GM12878 (cell line): Measurements from ENCODE around the gene LGI2. TPM values are rescaled to one million over a fixed set of nuclear protein-coding genes. Genes with fewer than 3 reads are reported as not detected.
"Not testable (repeated sequence)": the region's sequence is repeated elsewhere in the genome, so short reads cannot be mapped to it uniquely, and the experiment has no call there.

ENCODE experiments used
- ATAC-seq: fragments of 200-7000 bp; cut with Tn5 transposase; 3 replicates; pipeline ENCODE4 v1.9.1; 2020; ENCODE audit warnings: mild to moderate bottlenecking, moderate library complexity
- BruUV-seq: library from RNA; stranded (reverse); fragments of 400-500 nt; replicated peaks from 2 replicates; lab custom pipeline; 2021; lab: Mats Ljungman, UMichigan
- CTCF ChIA-PET: fragments of 300-600 bp; sonication (Branson Sonifier 250); formaldehyde crosslinking; extraction: SDS; loops from one replicate; lab custom pipeline; 2021; ENCODE audit warnings: inconsistent platforms; lab: Yijun Ruan, JAX
- POLR2A ChIA-PET: fragments of 350-600 bp; formaldehyde crosslinking; extraction: SDS; loops from one replicate; lab custom pipeline; 2021; ENCODE audit warnings: inconsistent platforms; lab: Charles Lee
- RAD21 ChIA-PET: fragments of 300-600 bp; sonication (Branson Sonifier 250); formaldehyde crosslinking; loops from one replicate; lab custom pipeline; 2023; ENCODE audit warnings: antibody characterized with exemption; ENCODE audit not compliant: unreplicated experiment; lab: Charles Lee
- SMC1A ChIA-PET: fragments of 300-600 bp; sonication (Branson Sonifier 250); formaldehyde crosslinking; loops from one replicate; lab custom pipeline; 2023; ENCODE audit not compliant: unreplicated experiment, uncharacterized antibody; lab: Charles Lee
- DNase-seq: peaks from one replicate; pipeline ENCODE4 v3.0.0-alpha.2; 2011; ENCODE audit warnings: low read depth, low spot score
- FAIRE-seq: peaks from 3 replicates; lab custom pipeline; 2011; peaks lifted over from hg19 to GRCh38; lab: Jason Lieb, UNC
- H2AFZ ChIP-seq: 2 replicates; pipeline ENCODE4 v1.6.0; 2011; ENCODE audit warnings: low read depth, low read length, control low read depth; ENCODE audit not compliant: control insufficient read depth
- H3K27ac ChIP-seq: 2 replicates; pipeline ENCODE4 v1.5.1; 2011; ENCODE audit warnings: control low read depth; ENCODE audit not compliant: control insufficient read depth, insufficient read depth
- H3K27me3 ChIP-seq, 2 experiments: replicated peaks in 1 of 2; 2 replicates each; pipeline versions ENCODE4 v1.6.0 to v1.6.1; 2011; ENCODE audit warnings: low read length in 1 of 2; ENCODE audit not compliant: control insufficient read depth in 2 of 2, insufficient read depth in 2 of 2
- H3K36me3 ChIP-seq, 2 experiments: 2 replicates each; pipeline ENCODE4 v1.5.1; 2011; ENCODE audit warnings: low read length in 1 of 2; ENCODE audit not compliant: control insufficient read depth in 2 of 2, insufficient read depth in 2 of 2
- H3K4me1 ChIP-seq: 2 replicates; pipeline ENCODE4 v1.6.1; 2011; ENCODE audit warnings: mild to moderate bottlenecking, low read length, moderate library complexity, mixed read lengths; ENCODE audit not compliant: control insufficient read depth, insufficient read depth
- H3K4me2 ChIP-seq: 2 replicates; pipeline ENCODE4 v1.6.0; 2011; ENCODE audit warnings: control low read depth; ENCODE audit not compliant: control insufficient read depth, insufficient read depth
- H3K4me3 ChIP-seq: fragments of 200-600 bp; sonication (generic); 2 replicates; pipeline ENCODE4 v1.5.1; 2016
- H3K79me2 ChIP-seq: 2 replicates; pipeline ENCODE4 v1.6.0; 2011; ENCODE audit warnings: low read length; ENCODE audit not compliant: control insufficient read depth, insufficient read depth
- H3K9ac ChIP-seq: 2 replicates; pipeline ENCODE4 v1.8.0; 2011; ENCODE audit warnings: low read length, control low read depth, mixed read lengths; ENCODE audit not compliant: control insufficient read depth, insufficient read depth
- H3K9me3 ChIP-seq: replicated peaks from 3 replicates; pipeline ENCODE4 v1.5.1; 2011; ENCODE audit warnings: mild to moderate bottlenecking, low read length; ENCODE audit not compliant: control insufficient read depth, insufficient read depth
- H4K20me1 ChIP-seq: 2 replicates; pipeline ENCODE4 v1.6.0; 2011; ENCODE audit not compliant: control insufficient read depth, insufficient read depth
- EGR1 ChIP-seq, 2 experiments: IDR thresholded peaks; 1 replicate in 1 of 2; 2 replicates in 1 of 2; pipeline ENCODE4 v1.6.1; 2011 to 2012; ENCODE audit warnings: low read depth in 2 of 2, low read length in 2 of 2, borderline replicate concordance in 1 of 2, mild to moderate bottlenecking in 1 of 2, moderate library complexity in 1 of 2
- FOS ChIP-seq: IDR thresholded peaks from 3 replicates; pipeline ENCODE4 v1.6.1; 2011; ENCODE audit warnings: borderline replicate concordance; ENCODE audit not compliant: insufficient read length; ENCODE audit errors: extremely low read depth
- FOXM1 ChIP-seq: IDR thresholded peaks from 2 replicates; pipeline ENCODE4 v1.6.1; 2012; ENCODE audit warnings: low read depth, mild to moderate bottlenecking, inconsistent platforms, low read length, moderate library complexity
- IRF4 ChIP-seq: IDR thresholded peaks from 2 replicates; pipeline ENCODE4 v1.6.1; 2011; ENCODE audit warnings: low read depth, low read length
- JUNB ChIP-seq: IDR thresholded peaks from 2 replicates; pipeline ENCODE4 v1.6.1; 2016; ENCODE audit warnings: antibody characterized with exemption, mild to moderate bottlenecking
- MTA2 ChIP-seq: fragments of 450-650 bp; IDR thresholded peaks from 2 replicates; pipeline ENCODE4 v1.6.1; 2016; ENCODE audit warnings: low read depth, mild to moderate bottlenecking, moderate library complexity
- POLR2A ChIP-seq: IDR thresholded peaks from 2 replicates; pipeline ENCODE4 v1.6.1; 2011; ENCODE audit warnings: low read depth, mild to moderate bottlenecking, low read length
- WGBS: methylation state at CpG from one replicate; pipeline ENCODE4 v1.1.6; 2016; ENCODE audit warnings: low lambda C conversion rate; ENCODE audit not compliant: insufficient replicate concordance, insufficient coverage; ENCODE audit errors: missing lambda C conversion rate; 5-methylcytosine and 5-hydroxymethylcytosine counted together
- in situ Hi-C: fragments of 300-500 bp; cut with MboI; formaldehyde crosslinking; loops from 9 replicates; pipeline ENCODE4 v1.14.3; 2018; ENCODE audit warnings: mixed read lengths
- intact Hi-C: fragments of 100-400 bp; cut with micrococcal nuclease; formaldehyde crosslinking; loops from one replicate; pipeline ENCODE4 v1.14.2; 2022; ENCODE audit not compliant: unreplicated experiment
- polyA plus RNA-seq, 11 experiments: library from polyadenylated mRNA; depleted of rRNA in 4 of 11; unstranded in 6 of 11; stranded (reverse) in 5 of 11; fragments of >200 nt; fragmentation: Nextera tagmentation in 4 of 11; fragmentation: Illumina TruSeq in 1 of 11; extraction: Ambion mirVana in 4 of 11; extraction: Trizol in 1 of 11; gene quantifications; 1 replicate in 1 of 11; 2 replicates in 10 of 11; pipeline versions ENCODE4 v1.2.1 to v1.2.3, GENCODE V29; 2011 to 2016; ENCODE audit warnings: inconsistent platforms in 2 of 11, missing spikeins in 2 of 11, low read depth in 1 of 11
- total RNA-seq, 4 experiments: library from RNA; depleted of rRNA in 3 of 4; stranded (reverse); fragments of >200 nt in 3 of 4; fragmentation: Illumina TruSeq in 1 of 4; extraction: Trizol in 1 of 4; gene quantifications; 2 replicates each; pipeline versions ENCODE4 v1.2.1 to v1.2.3, GENCODE V29; 2013 to 2021
- TF ChIP-seq, protein P1 (sequence below): IDR thresholded peaks from 2 replicates; pipeline ENCODE4 v1.6.1; 2011; ENCODE audit warnings: low read depth, low read length, improper control_type of control experiment, borderline replicate concordance
- TF ChIP-seq, protein P2 (sequence below): fragments of 450-650 bp; IDR thresholded peaks from 2 replicates; pipeline ENCODE4 v1.6.1; 2017; ENCODE audit warnings: mild to moderate bottlenecking
- TF ChIP-seq, protein P3 (sequence below): fragments of 450-650 bp; IDR thresholded peaks from 2 replicates; pipeline ENCODE4 v1.6.1; 2014; ENCODE audit warnings: mild to moderate bottlenecking
- TF ChIP-seq, protein P4 (sequence below): fragments of 450-650 bp; formaldehyde crosslinking; IDR thresholded peaks from 2 replicates; pipeline ENCODE4 v1.5.0; 2022; ENCODE audit warnings: mild to moderate bottlenecking, missing genetic modification characterization

LGI2 gene
- total and polyA plus RNA-seq, 10 of the 15 experiments (the other 5 are each of a cell fraction or from before 2014, with no cell fraction given): not detected

DNA sequence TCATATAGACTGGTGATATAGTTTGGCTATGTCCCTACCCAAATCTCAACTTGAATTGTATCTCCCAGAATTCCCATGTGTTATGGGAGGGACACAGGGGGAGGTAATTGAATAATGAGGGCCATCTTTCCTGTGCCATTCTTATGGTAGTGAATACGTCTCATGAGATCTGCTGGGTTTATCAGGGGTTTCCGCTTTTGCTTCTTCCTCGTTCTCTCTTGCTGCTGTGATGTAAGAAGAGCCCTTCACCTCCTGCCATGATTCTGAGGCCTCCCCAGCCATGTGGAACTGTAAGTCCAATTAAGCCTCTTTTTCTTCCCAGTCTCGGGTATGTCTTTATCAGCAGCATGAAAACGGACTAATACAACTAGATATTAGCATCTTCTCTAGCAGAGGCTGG lies 21.3 kb upstream of the LGI2 start:
- WGBS: 9% methylated on average over 5 of the region's 5 CpGs
- POLR2A ChIA-PET, in situ Hi-C loops, H3K27me3 ChIP-seq, H3K9ac ChIP-seq, H3K4me3 ChIP-seq, SMC1A ChIA-PET, RAD21 ChIA-PET, FAIRE-seq, H3K9me3 ChIP-seq, H4K20me1 ChIP-seq, BruUV-seq, H3K36me3 ChIP-seq, H3K4me2 ChIP-seq, DNase-seq, intact Hi-C loops, ATAC-seq, H3K4me1 ChIP-seq, CTCF ChIA-PET, H2AFZ ChIP-seq, H3K79me2 ChIP-seq, H3K27ac ChIP-seq: not testable (repeated sequence)

DNA sequence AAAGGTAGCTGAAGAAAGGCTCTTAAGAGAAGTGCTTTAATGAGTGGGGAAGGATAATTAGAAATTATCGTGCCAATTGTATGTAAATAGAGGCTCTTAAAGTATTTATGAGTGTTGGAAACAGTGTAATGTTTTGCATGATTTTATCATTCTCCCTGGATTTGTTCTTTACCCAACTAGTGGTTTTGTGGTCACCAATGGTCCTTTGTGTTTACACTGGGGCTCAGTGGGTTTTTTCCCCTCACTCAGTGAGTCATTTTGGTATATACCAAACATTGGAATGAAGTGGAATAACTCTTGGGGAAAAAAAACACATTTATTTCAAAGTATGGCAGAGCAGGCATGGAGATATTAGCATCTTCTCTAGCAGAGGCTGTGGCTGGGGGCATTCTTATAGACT lies 20.8 kb upstream of the LGI2 start:
- H3K9ac ChIP-seq: no peak overlapping the region
- ChIA-PET RAD21 (no interaction called here), SMC1A (no interaction called here), POLR2A (no interaction called here), CTCF (no interaction called here)
- no peaks in the 10 kb centered on the region for H3K27me3 ChIP-seq
- no peak overlapping the region for H2AFZ ChIP-seq
- H3K9me3 ChIP-seq: no peaks in the 10 kb centered on the region
- ATAC-seq: no peak
- WGBS: 15% methylated on average over 1 of the region's 1 CpG
- H3K4me2 ChIP-seq: no peak overlapping the region
- DNase-seq: no peak
- in situ Hi-C loops (no loop called here), intact Hi-C loops (no loop called here)
- H3K79me2 ChIP-seq: no peaks in the 10 kb centered on the region
- BruUV-seq: no TSS peak
- H3K4me3 ChIP-seq: no peak overlapping the region
- H4K20me1 ChIP-seq: no peaks in the 10 kb centered on the region
- H3K36me3 ChIP-seq: no peaks in the 10 kb centered on the region
- FAIRE-seq: no peak
- H3K27ac ChIP-seq: no peak overlapping the region
- H3K4me1 ChIP-seq: no peaks in the 10 kb centered on the region
- no peak for TF ChIP-seq POLR2A
- no peak for TF ChIP-seq MTA2
- no peak for TF ChIP-seq EGR1 (IDR thresholded peaks at IDR 0.05; ENCODE audit: borderline replicate concordance in 1 of 2, low read depth in 2 of 2, low read length in 2 of 2)
- TF ChIP-seq, protein P1, sequence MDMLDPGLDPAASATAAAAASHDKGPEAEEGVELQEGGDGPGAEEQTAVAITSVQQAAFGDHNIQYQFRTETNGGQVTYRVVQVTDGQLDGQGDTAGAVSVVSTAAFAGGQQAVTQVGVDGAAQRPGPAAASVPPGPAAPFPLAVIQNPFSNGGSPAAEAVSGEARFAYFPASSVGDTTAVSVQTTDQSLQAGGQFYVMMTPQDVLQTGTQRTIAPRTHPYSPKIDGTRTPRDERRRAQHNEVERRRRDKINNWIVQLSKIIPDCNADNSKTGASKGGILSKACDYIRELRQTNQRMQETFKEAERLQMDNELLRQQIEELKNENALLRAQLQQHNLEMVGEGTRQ: no peak
- TF ChIP-seq, protein P2, sequence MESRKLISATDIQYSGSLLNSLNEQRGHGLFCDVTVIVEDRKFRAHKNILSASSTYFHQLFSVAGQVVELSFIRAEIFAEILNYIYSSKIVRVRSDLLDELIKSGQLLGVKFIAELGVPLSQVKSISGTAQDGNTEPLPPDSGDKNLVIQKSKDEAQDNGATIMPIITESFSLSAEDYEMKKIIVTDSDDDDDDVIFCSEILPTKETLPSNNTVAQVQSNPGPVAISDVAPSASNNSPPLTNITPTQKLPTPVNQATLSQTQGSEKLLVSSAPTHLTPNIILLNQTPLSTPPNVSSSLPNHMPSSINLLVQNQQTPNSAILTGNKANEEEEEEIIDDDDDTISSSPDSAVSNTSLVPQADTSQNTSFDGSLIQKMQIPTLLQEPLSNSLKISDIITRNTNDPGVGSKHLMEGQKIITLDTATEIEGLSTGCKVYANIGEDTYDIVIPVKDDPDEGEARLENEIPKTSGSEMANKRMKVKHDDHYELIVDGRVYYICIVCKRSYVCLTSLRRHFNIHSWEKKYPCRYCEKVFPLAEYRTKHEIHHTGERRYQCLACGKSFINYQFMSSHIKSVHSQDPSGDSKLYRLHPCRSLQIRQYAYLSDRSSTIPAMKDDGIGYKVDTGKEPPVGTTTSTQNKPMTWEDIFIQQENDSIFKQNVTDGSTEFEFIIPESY: no peak
- TF ChIP-seq FOS: no peak
- no peak for TF ChIP-seq IRF4
- TF ChIP-seq, protein P3, sequence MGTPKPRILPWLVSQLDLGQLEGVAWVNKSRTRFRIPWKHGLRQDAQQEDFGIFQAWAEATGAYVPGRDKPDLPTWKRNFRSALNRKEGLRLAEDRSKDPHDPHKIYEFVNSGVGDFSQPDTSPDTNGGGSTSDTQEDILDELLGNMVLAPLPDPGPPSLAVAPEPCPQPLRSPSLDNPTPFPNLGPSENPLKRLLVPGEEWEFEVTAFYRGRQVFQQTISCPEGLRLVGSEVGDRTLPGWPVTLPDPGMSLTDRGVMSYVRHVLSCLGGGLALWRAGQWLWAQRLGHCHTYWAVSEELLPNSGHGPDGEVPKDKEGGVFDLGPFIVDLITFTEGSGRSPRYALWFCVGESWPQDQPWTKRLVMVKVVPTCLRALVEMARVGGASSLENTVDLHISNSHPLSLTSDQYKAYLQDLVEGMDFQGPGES: no peak
- TF ChIP-seq FOXM1: no peak
- no peak for TF ChIP-seq JUNB
- TF ChIP-seq, protein P4, sequence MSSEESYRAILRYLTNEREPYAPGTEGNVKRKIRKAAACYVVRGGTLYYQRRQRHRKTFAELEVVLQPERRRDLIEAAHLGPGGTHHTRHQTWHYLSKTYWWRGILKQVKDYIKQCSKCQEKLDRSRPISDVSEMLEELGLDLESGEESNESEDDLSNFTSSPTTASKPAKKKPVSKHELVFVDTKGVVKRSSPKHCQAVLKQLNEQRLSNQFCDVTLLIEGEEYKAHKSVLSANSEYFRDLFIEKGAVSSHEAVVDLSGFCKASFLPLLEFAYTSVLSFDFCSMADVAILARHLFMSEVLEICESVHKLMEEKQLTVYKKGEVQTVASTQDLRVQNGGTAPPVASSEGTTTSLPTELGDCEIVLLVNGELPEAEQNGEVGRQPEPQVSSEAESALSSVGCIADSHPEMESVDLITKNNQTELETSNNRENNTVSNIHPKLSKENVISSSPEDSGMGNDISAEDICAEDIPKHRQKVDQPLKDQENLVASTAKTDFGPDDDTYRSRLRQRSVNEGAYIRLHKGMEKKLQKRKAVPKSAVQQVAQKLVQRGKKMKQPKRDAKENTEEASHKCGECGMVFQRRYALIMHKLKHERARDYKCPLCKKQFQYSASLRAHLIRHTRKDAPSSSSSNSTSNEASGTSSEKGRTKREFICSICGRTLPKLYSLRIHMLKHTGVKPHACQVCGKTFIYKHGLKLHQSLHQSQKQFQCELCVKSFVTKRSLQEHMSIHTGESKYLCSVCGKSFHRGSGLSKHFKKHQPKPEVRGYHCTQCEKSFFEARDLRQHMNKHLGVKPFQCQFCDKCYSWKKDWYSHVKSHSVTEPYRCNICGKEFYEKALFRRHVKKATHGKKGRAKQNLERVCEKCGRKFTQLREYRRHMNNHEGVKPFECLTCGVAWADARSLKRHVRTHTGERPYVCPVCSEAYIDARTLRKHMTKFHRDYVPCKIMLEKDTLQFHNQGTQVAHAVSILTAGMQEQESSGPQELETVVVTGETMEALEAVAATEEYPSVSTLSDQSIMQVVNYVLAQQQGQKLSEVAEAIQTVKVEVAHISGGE (CRISPR knock-in tag): no peak
